GM21786 (cell line): ENCODE results near the gene PLD4.

ENCODE experiments used
- ATAC-seq: cut with Tn5 transposase; IDR thresholded peaks from one replicate; pipeline ENCODE4 v1.9.1; 2021; ENCODE audit not compliant: unreplicated experiment

PLD4 gene

GRCh38 chr14:104953896-104954656, 29.4 kb downstream of the PLD4 start:
- ATAC-seq = no peak

- ATAC-seq = no peak
Measured at GRCh38 chr14:104954746-104955395, 30.2 kb downstream of the PLD4 start.

GRCh38 chr14:104955396-104955770, 30.7 kb downstream of the PLD4 start:
- no peak for ATAC-seq

GRCh38 chr14:104956290-104956890, 31.7 kb downstream of the PLD4 start:
- ATAC-seq = no peak

- ATAC-seq = no peak
Measured at GRCh38 chr14:104957146-104958113, 32.8 kb downstream of the PLD4 start.

- no peak for ATAC-seq
Measured at GRCh38 chr14:104964546-104964945, 39.9 kb downstream of the PLD4 start.

GRCh38 chr14:104965561-104966231, 41.0 kb downstream of the PLD4 start:
- ATAC-seq = no peak

GRCh38 chr14:104966261-104966865, 41.7 kb downstream of the PLD4 start:
- ATAC-seq = no peak

GRCh38 chr14:104966981-104967385, 42.3 kb downstream of the PLD4 start:
- ATAC-seq = no peak

- no peak for ATAC-seq
Measured at GRCh38 chr14:104967386-104968152, 42.9 kb downstream of the PLD4 start.

- no peak for ATAC-seq
Measured at GRCh38 chr14:104968153-104968527, 43.5 kb downstream of the PLD4 start.

GRCh38 chr14:104968541-104969401, 44.1 kb downstream of the PLD4 start:
- ATAC-seq = no peak

- no peak for ATAC-seq
Measured at GRCh38 chr14:104969741-104970230, 45.1 kb downstream of the PLD4 start.

GRCh38 chr14:104970231-104971068, 45.8 kb downstream of the PLD4 start:
- ATAC-seq = no peak

- no peak for ATAC-seq
Measured at GRCh38 chr14:104971447-104972240, 47.0 kb downstream of the PLD4 start.

GRCh38 chr14:104972301-104973134, 47.8 kb downstream of the PLD4 start:
- ATAC-seq = no peak
